SK-N-SH treated with all-trans-retinoic acid at 6 μM for 48 hours (cell line): ENCODE measurements around the gene ADAMTSL1.

ENCODE experiments used
- ATAC-seq: fragments of 200-7000 bp; cut with Tn5 transposase; 3 replicates; pipeline ENCODE4 v1.9.1; 2020; ENCODE audit warnings: mild to moderate bottlenecking, moderate library complexity
- ARNTL ChIP-seq: fragments of 450-650 bp; formaldehyde crosslinking; IDR thresholded peaks from 2 replicates; pipeline ENCODE4 v1.5.0; 2020; ENCODE audit warnings: low read depth, mild to moderate bottlenecking, moderate library complexity, borderline replicate concordance
- BACH2 ChIP-seq: fragments of 250-450 bp; sonication (Bioruptor Pico); IDR thresholded peaks from 2 replicates; pipeline ENCODE4 v1.9.0; 2021; ENCODE audit warnings: mild to moderate bottlenecking, borderline replicate concordance
- CSDC2 ChIP-seq: fragments of 250-450 bp; sonication (Bioruptor Pico); IDR thresholded peaks from 2 replicates; pipeline ENCODE4 v1.5.0; 2020; ENCODE audit warnings: mild to moderate bottlenecking, moderate library complexity
- ESRRG ChIP-seq: fragments of 250-450 bp; sonication (Bioruptor Pico); IDR thresholded peaks from 2 replicates; pipeline ENCODE4 v1.6.1; 2021; ENCODE audit warnings: mild to moderate bottlenecking
- ISL1 ChIP-seq: fragments of 250-450 bp; sonication (Bioruptor Pico); IDR thresholded peaks from 2 replicates; pipeline ENCODE4 v2.1.2; 2022; ENCODE audit warnings: mild to moderate bottlenecking, moderate library complexity
- OSR1 ChIP-seq: fragments of 250-450 bp; sonication (Bioruptor Pico); IDR thresholded peaks from 2 replicates; pipeline ENCODE4 v1.8.0; 2022; ENCODE audit warnings: moderate library complexity, mild to moderate bottlenecking, inconsistent platforms
- RARB ChIP-seq: fragments of 250-450 bp; sonication (Bioruptor Pico); IDR thresholded peaks from 2 replicates; pipeline ENCODE4 v1.8.0; 2021; ENCODE audit warnings: mild to moderate bottlenecking, moderate library complexity
- SNAI2 ChIP-seq: fragments of 250-450 bp; sonication (Bioruptor Pico); IDR thresholded peaks from 2 replicates; pipeline ENCODE4 v1.5.0; 2020; ENCODE audit warnings: mild to moderate bottlenecking, moderate library complexity
- TCF4 ChIP-seq: fragments of 250-450 bp; sonication (Bioruptor Pico); IDR thresholded peaks from 2 replicates; pipeline ENCODE4 v1.8.0; 2021; ENCODE audit warnings: mild to moderate bottlenecking, moderate library complexity, borderline replicate concordance
- TOX ChIP-seq: fragments of 250-450 bp; sonication (Bioruptor Pico); IDR thresholded peaks from 2 replicates; pipeline ENCODE4 v1.8.0; 2021; ENCODE audit warnings: mild to moderate bottlenecking, moderate library complexity, borderline replicate concordance
- ZC3H10 ChIP-seq: fragments of 250-450 bp; sonication (Bioruptor Pico); IDR thresholded peaks from 2 replicates; pipeline ENCODE4 v1.5.1; 2021; ENCODE audit warnings: mild to moderate bottlenecking, moderate library complexity
- ZFP30 ChIP-seq: fragments of 450-650 bp; formaldehyde crosslinking; IDR thresholded peaks from 2 replicates; pipeline ENCODE4 v1.5.0; 2022; ENCODE audit warnings: mild to moderate bottlenecking, moderate library complexity
- ZNF70 ChIP-seq: fragments of 450-650 bp; formaldehyde crosslinking; IDR thresholded peaks from 2 replicates; pipeline ENCODE4 v1.5.0; 2020; ENCODE audit warnings: mild to moderate bottlenecking, moderate library complexity
- ZNF8 ChIP-seq: fragments of 450-650 bp; formaldehyde crosslinking; IDR thresholded peaks from 2 replicates; pipeline ENCODE4 v1.5.0; 2020; ENCODE audit warnings: mild to moderate bottlenecking, moderate library complexity
- TF ChIP-seq, protein P1 (sequence below): fragments of 250-450 bp; sonication (Bioruptor Pico); IDR thresholded peaks from 2 replicates; pipeline ENCODE4 v1.5.1; 2020; ENCODE audit warnings: low read depth, mild to moderate bottlenecking, moderate library complexity
- TF ChIP-seq, protein P2 (sequence below): fragments of 250-450 bp; sonication (Bioruptor Pico); IDR thresholded peaks from 2 replicates; pipeline ENCODE4 v1.5.0; 2020; ENCODE audit warnings: mild to moderate bottlenecking, moderate library complexity
- TF ChIP-seq, protein P3 (sequence below): fragments of 250-450 bp; sonication (Bioruptor Pico); IDR thresholded peaks from 2 replicates; pipeline ENCODE4 v1.8.0; 2021; ENCODE audit warnings: low read depth, mild to moderate bottlenecking, moderate library complexity, borderline replicate concordance
- TF ChIP-seq, protein P4 (sequence below): fragments of 250-450 bp; sonication (Bioruptor Pico); IDR thresholded peaks from 2 replicates; pipeline ENCODE4 v1.8.0; 2020; ENCODE audit warnings: mild to moderate bottlenecking, moderate library complexity, borderline replicate concordance

Gene ADAMTSL1

DNA sequence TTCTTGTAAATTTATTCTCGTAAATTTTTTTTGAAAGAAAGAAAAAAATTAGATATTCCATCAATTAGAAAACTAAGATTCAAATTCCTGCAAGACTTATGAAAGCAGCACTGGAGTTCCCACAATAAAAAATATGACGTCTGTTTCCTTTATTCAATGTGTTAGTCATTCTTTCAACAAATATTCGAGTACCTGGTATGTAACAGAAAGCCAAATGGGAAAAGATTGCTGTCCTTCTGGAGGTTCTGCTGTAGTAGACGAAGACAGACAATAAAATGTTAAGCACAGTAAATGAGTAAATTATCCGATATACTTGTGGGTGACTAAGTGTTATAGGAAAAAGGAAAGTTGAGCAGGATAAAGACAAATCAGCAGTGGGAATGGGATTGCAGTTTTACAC, 92.2 kb downstream of the ADAMTSL1 start (continued):
- no peak for TF ChIP-seq BACH2 (CRISPR knock-in tag)
- TF ChIP-seq, protein P1, sequence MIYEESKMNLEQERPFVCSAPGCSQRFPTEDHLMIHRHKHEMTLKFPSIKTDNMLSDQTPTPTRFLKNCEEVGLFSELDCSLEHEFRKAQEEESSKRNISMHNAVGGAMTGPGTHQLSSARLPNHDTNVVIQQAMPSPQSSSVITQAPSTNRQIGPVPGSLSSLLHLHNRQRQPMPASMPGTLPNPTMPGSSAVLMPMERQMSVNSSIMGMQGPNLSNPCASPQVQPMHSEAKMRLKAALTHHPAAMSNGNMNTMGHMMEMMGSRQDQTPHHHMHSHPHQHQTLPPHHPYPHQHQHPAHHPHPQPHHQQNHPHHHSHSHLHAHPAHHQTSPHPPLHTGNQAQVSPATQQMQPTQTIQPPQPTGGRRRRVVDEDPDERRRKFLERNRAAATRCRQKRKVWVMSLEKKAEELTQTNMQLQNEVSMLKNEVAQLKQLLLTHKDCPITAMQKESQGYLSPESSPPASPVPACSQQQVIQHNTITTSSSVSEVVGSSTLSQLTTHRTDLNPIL (CRISPR knock-in tag), result 0 out of 2 replicates have a peak, but pooled peaks have one; percentile 14
- no peak for TF ChIP-seq ZFP30 (CRISPR knock-in tag)
- TF ChIP-seq ZC3H10 (CRISPR knock-in tag), result peak; percentile 50
- no peak for TF ChIP-seq TCF4 (CRISPR knock-in tag)
- TF ChIP-seq ZNF70 (CRISPR knock-in tag), result no peak

DNA sequence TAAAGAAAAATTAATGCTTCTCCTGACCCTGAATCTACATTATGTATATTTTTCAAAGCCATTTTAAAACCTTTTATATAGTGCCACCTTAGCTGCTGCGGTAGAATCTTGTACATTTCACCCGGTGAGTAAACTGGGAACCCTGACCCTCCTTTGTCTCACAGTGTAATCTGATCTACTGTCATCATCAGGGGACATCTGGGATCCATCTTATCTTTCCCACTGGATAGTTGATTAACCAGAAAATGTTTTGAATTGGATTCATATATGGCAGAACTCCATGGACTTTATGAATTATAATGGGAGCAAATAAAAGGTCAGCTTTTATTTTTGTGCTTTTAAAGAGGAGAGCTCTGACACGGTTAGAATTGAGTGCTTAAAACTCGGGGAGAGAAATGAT, 95.0 kb downstream of the ADAMTSL1 start:
- peak; percentile 76 for ATAC-seq
- 0 out of 2 replicates have a peak, but pooled peaks have one; percentile 9 for TF ChIP-seq ZNF8 (CRISPR knock-in tag)
- TF ChIP-seq, protein P2, sequence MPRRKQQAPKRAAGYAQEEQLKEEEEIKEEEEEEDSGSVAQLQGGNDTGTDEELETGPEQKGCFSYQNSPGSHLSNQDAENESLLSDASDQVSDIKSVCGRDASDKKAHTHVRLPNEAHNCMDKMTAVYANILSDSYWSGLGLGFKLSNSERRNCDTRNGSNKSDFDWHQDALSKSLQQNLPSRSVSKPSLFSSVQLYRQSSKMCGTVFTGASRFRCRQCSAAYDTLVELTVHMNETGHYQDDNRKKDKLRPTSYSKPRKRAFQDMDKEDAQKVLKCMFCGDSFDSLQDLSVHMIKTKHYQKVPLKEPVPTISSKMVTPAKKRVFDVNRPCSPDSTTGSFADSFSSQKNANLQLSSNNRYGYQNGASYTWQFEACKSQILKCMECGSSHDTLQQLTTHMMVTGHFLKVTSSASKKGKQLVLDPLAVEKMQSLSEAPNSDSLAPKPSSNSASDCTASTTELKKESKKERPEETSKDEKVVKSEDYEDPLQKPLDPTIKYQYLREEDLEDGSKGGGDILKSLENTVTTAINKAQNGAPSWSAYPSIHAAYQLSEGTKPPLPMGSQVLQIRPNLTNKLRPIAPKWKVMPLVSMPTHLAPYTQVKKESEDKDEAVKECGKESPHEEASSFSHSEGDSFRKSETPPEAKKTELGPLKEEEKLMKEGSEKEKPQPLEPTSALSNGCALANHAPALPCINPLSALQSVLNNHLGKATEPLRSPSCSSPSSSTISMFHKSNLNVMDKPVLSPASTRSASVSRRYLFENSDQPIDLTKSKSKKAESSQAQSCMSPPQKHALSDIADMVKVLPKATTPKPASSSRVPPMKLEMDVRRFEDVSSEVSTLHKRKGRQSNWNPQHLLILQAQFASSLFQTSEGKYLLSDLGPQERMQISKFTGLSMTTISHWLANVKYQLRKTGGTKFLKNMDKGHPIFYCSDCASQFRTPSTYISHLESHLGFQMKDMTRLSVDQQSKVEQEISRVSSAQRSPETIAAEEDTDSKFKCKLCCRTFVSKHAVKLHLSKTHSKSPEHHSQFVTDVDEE, result peak; percentile 73
- peak; percentile 71; the same call in 1 of the 2 replicates for TF ChIP-seq ZC3H10 (CRISPR knock-in tag)
- TF ChIP-seq, protein P3, sequence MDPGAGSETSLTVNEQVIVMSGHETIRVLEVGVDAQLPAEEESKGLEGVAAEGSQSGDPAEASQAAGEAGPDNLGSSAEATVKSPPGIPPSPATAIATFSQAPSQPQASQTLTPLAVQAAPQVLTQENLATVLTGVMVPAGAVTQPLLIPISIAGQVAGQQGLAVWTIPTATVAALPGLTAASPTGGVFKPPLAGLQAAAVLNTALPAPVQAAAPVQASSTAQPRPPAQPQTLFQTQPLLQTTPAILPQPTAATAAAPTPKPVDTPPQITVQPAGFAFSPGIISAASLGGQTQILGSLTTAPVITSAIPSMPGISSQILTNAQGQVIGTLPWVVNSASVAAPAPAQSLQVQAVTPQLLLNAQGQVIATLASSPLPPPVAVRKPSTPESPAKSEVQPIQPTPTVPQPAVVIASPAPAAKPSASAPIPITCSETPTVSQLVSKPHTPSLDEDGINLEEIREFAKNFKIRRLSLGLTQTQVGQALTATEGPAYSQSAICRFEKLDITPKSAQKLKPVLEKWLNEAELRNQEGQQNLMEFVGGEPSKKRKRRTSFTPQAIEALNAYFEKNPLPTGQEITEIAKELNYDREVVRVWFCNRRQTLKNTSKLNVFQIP (CRISPR knock-in tag), result peak; percentile 28; the same call in 1 of the 2 replicates
- TF ChIP-seq RARB (CRISPR knock-in tag), result 0 out of 2 replicates have a peak, but pooled peaks have one; percentile 57
- no peak for TF ChIP-seq OSR1
- no peak for TF ChIP-seq ZFP30 (CRISPR knock-in tag)
- peak; percentile 83 for TF ChIP-seq ISL1 (CRISPR knock-in tag)
- TF ChIP-seq ARNTL (CRISPR knock-in tag), result no peak
- peak; percentile 89 for TF ChIP-seq TOX (CRISPR knock-in tag)
- peak; percentile 89 for TF ChIP-seq TCF4 (CRISPR knock-in tag)
- no peak for TF ChIP-seq CSDC2
- TF ChIP-seq, protein P4, sequence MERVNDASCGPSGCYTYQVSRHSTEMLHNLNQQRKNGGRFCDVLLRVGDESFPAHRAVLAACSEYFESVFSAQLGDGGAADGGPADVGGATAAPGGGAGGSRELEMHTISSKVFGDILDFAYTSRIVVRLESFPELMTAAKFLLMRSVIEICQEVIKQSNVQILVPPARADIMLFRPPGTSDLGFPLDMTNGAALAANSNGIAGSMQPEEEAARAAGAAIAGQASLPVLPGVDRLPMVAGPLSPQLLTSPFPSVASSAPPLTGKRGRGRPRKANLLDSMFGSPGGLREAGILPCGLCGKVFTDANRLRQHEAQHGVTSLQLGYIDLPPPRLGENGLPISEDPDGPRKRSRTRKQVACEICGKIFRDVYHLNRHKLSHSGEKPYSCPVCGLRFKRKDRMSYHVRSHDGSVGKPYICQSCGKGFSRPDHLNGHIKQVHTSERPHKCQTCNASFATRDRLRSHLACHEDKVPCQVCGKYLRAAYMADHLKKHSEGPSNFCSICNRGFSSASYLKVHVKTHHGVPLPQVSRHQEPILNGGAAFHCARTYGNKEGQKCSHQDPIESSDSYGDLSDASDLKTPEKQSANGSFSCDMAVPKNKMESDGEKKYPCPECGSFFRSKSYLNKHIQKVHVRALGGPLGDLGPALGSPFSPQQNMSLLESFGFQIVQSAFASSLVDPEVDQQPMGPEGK (CRISPR knock-in tag), result peak; percentile 82; the same call in 1 of the 2 replicates
- TF ChIP-seq ZNF70 (CRISPR knock-in tag), result no peak

DNA sequence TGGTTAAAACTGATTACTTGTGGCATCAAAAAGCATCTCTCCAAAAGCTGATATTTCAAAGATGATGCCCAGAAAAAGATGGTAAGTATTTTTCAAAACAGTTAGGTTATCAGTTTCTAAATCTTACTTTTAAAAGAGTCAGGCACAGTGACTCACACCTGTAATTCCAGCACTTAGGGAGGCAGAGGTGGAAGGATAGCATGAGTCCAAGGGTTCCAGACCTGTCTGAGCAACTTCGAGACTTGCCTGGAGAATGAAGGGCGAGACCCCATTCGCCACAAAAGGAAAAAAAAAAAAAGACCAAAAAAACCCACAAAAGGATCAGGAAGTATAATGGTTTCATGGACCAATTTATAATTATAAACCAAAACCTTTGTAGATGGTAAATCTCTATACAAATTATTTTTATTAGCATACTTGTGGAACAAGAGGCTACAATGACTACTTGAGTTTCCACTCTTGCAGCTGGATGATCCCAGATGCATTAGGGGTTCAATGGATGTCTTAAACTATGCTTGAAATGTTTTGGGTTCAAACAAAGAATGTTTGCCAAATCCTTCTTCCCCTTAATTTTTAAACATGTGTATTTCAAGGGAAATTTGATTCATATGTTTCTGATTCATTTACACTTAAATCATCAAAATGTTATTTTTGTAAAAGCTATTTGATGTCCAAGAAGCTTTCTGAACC, 96.1 kb downstream of the ADAMTSL1 start:
- no peak for ATAC-seq
- TF ChIP-seq, protein P3 (CRISPR knock-in tag), result no peak
- no peak for TF ChIP-seq BACH2 (CRISPR knock-in tag)
- TF ChIP-seq ZFP30 (CRISPR knock-in tag), result no peak

DNA sequence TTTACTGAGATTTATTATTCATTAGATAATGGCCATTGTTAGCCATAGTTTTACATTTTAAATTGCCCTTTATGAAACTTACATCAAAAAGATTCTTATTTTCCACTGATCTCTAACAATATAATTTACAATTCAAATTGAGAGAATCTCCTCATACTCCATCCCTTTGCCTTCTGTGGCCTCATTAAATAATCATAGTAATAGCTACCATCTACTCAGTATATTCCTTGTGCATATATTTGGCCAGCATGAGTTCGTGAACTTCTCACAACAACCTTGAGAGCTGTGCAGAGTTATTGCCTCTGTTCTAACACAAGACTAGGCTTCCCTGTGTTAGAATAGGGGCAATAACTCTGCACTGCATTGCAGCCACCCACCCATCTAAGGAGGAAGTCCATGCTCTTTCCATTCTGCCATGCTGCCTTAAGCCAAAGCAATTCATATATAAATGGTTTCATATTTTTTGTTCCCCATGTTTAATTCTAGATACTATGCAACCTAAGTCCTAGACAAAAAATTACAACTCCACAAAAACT, 99.1 kb downstream of the ADAMTSL1 start:
- ATAC-seq, result no peak
- TF ChIP-seq OSR1 (no peak), CSDC2 (no peak), SNAI2 (CRISPR knock-in tag) (no peak), ESRRG (CRISPR knock-in tag) (no peak)
- TF ChIP-seq, protein P1 (CRISPR knock-in tag), result no peak
